SK-N-MC (cell line): ENCODE data around the gene INTS6.

Experiments used
- EZH2 ChIP-seq: fragments of 200-600 bp; sonication (generic); IDR thresholded peaks from one replicate; pipeline ENCODE4 v1.6.1; 2017; ENCODE audit warnings: antibody characterized with exemption
- FOXP2 ChIP-seq: optimal IDR thresholded peaks from 2 replicates; pipeline ENCODE3; 2011; ENCODE audit warnings: mild to moderate bottlenecking, moderate library complexity; ENCODE audit not compliant: insufficient read depth; ENCODE audit errors: extremely low read length, control extremely low read depth
- POLR2AphosphoS5 ChIP-seq: IDR thresholded peaks from 2 replicates; pipeline ENCODE4 v1.6.1; 2012; ENCODE audit warnings: mild to moderate bottlenecking, low read depth, low read length, borderline replicate concordance

GRCh38 chr13:51325837-51326236 is 127.0 kb downstream of the INTS6 start:
- TF ChIP-seq POLR2AphosphoS5 (no peak), EZH2 (no peak), FOXP2 (no peak)
